GM12801 (cell line): ENCODE data around the gene SLC35A4.

Source experiments
- TF ChIP-seq, protein P1 (sequence below): IDR thresholded peaks from one replicate; pipeline ENCODE4 v1.5.1; 2011; ENCODE audit warnings: control low read depth; ENCODE audit not compliant: insufficient read length; ENCODE audit errors: extremely low read depth

The SLC35A4 gene

DNA sequence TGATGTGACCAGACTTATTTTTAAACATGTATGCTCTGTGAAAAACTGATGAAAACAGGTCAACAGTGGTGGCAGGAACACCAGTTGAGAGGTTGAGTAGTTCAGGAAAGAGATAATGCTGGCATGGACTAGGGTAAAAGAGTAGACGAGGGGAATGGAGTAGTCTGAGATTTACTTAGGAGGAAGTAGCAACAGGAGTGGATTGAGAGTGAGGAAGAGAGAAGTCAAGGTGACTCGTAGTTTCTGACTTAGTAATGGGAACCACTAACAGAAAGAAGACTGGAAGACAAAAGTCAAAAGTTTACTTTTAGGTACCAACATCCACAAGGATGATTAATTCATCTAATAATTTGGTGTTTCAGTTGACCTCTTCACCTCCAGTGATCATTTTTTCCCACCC is 11.0 kb upstream of the SLC35A4 start:
- TF ChIP-seq, protein P1, sequence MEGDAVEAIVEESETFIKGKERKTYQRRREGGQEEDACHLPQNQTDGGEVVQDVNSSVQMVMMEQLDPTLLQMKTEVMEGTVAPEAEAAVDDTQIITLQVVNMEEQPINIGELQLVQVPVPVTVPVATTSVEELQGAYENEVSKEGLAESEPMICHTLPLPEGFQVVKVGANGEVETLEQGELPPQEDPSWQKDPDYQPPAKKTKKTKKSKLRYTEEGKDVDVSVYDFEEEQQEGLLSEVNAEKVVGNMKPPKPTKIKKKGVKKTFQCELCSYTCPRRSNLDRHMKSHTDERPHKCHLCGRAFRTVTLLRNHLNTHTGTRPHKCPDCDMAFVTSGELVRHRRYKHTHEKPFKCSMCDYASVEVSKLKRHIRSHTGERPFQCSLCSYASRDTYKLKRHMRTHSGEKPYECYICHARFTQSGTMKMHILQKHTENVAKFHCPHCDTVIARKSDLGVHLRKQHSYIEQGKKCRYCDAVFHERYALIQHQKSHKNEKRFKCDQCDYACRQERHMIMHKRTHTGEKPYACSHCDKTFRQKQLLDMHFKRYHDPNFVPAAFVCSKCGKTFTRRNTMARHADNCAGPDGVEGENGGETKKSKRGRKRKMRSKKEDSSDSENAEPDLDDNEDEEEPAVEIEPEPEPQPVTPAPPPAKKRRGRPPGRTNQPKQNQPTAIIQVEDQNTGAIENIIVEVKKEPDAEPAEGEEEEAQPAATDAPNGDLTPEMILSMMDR: no peak

DNA sequence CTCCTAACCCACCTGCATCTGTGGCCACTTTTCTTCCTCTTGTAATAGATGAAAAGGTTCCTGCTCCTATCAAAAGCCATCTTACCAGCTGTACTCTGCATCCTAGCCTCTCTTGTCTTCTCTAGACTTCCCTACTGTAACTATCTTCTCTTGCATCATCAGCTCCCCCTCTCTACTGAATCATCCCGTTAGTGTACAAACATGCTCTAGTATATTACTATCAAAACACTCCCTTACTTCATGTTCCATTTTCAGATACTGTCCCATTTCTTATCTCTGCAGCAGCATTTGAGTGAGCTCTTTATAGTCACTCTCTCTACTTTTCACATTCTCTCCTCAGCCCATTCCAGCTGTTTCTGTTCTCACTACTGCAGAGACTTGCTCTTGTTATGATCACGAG is 10.2 kb upstream of the SLC35A4 start:
- TF ChIP-seq, protein P1: no peak

DNA sequence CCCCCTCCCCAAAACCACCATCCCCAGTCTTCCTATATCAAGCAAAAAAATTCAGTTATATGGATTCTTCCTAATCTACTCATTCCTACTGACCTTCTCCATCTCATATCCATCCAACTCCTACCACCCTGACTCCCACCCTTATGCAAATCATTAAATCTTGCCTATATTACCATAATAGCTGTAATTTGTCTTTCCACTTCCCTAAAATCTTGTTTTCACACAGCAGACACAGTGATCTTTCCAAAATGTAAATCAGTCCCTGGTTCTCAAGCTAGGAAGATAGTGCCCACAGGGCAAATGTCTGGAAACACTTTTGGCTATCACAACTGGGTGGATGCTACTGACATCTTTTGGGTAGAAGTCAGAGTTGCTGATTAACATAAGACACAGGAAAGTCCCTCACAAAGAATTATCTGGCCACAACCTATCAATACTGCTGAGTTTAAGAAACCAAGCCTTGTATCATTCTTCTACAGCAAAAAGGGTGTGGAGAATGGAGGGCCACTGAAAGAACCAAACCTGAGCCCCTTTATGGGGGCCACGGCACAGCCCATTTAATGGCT is 8.8 kb upstream of the SLC35A4 start:
- TF ChIP-seq, protein P1: no peak

DNA sequence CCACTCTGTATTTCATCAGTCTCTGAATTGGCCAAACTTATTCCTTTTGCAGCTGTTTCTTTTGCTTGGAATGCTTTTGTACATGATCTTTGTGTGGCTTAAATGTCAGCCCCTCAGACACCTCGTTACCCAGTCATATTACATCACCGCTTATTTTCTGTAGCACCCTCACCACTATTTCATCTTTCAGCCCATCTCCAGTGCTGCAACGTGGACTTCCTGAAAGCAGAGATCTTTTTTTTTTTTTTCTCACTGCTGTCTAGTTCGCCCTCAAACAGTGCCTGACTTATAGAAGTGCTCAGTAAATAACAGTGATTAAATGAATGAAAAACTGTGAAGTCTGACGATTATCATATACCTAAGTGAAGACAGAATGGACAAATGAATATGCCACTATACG is 8.2 kb upstream of the SLC35A4 start:
- TF ChIP-seq, protein P1: no peak

DNA sequence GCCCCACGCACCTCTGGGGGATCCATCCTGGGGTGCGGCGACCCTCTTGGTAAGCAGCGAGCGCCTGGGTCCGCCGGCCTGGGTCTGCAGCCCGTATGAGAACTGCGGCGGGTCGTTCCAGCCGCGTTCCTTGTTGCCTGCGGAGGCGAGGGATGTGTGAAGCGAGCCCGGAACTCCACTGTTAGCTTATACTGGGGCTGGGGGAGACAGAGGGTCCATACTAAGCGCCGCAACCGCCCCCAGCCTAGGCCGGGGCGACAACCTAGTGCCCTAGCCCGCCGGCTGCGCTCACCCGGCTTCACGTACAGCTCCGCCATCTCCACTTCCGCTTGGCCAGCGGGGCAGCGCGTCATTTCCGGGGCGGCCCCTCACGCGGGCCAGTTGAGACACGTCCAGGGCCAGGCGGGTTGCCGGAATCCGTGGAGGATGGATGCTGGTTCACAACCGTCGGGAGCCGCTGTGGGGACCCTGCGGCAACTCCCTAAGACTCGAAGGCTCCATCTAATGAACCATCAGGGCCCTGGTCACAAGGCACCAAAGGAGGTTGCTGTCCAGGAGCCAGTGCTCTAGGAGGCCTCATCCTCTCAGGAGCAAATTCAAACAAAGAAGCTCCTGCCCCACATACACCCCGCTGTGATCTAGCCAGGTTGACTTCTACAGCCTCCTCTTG is 7.4 kb upstream of the SLC35A4 start, which contains the start of gene SRA1:
SRA1 (minus strand) TSS at position 338 of the 670 bp plus-strand sequence; CDS start at position 317, 21 bp downstream.
- TF ChIP-seq, protein P1: no peak

DNA sequence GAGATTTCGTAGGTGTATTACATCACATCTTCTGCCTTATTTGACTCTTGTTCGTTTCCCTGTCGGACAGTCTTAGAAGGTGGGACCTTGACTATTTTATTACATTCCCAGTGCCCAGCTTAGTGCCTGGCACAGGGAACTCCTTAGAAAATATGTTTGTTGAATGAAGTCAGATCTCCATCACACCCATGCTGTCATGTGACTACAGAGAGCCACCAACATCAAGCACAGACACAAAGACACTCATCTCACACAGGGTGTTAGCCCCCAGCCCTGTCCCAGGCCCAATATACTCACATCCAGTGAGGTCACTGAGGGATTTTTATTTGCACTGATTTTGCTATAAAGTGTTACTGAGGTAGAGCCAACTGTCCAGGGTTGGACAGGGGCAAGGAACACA is 6.7 kb upstream of the SLC35A4 start:
- TF ChIP-seq, protein P1: no peak

DNA sequence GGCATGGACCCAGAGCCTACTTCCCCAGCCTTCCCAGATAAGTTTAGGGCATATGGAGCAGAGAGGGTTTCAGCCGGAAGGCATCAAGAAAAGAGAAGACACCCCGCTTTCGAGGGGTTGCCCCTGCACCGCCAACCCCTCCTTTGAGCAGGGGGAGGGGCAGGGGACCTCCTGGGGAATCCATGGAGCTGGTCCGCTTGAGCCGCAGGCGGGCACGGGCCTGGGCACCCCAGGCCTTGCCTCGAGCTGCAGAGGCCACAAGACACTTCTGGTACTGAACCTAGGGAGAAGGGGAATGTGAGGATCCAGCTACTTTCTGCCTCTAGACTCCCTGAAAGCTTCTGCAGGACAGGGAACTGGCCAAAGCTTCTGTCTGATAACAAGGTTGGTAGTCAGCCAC is 6.1 kb upstream of the SLC35A4 start:
- TF ChIP-seq, protein P1: no peak
